HEK293T (cell line): ENCODE results near the gene PTCH2.

Experiments used
- ARNT ChIP-seq: fragments of 450-650 bp; IDR thresholded peaks from 2 replicates; pipeline ENCODE4 v1.6.1; 2017; ENCODE audit warnings: mild to moderate bottlenecking
- BHLHE40 ChIP-seq: fragments of 450-650 bp; IDR thresholded peaks from 2 replicates; pipeline ENCODE4 v1.6.1; 2016; ENCODE audit warnings: mild to moderate bottlenecking, moderate library complexity, borderline replicate concordance
- ELF4 ChIP-seq: fragments of 450-650 bp; IDR thresholded peaks from 2 replicates; pipeline ENCODE4 v1.6.1; 2017; ENCODE audit warnings: antibody characterized with exemption
- FOXA1 ChIP-seq: fragments of 450-650 bp; IDR thresholded peaks from 2 replicates; pipeline ENCODE4 v1.6.1; 2016; ENCODE audit warnings: mild to moderate bottlenecking
- FOXK2 ChIP-seq: fragments of 450-650 bp; IDR thresholded peaks from 2 replicates; pipeline ENCODE4 v1.6.1; 2016; ENCODE audit warnings: mild to moderate bottlenecking
- FOXM1 ChIP-seq: fragments of 450-650 bp; IDR thresholded peaks from 2 replicates; pipeline ENCODE4 v1.6.1; 2017; ENCODE audit warnings: mild to moderate bottlenecking, borderline replicate concordance
- HDGF ChIP-seq: fragments of 450-650 bp; IDR thresholded peaks from 2 replicates; pipeline ENCODE4 v1.6.1; 2017; ENCODE audit warnings: antibody characterized with exemption, borderline replicate concordance
- LEF1 ChIP-seq: fragments of 450-650 bp; IDR thresholded peaks from 2 replicates; pipeline ENCODE4 v1.6.1; 2017; ENCODE audit warnings: mild to moderate bottlenecking, borderline replicate concordance
- NFRKB ChIP-seq: fragments of 450-650 bp; IDR thresholded peaks from 2 replicates; pipeline ENCODE4 v1.6.1; 2016; ENCODE audit warnings: mild to moderate bottlenecking, moderate library complexity
- SP1 ChIP-seq: fragments of 450-650 bp; IDR thresholded peaks from 2 replicates; pipeline ENCODE4 v1.6.1; 2017
- TARDBP ChIP-seq: fragments of 450-650 bp; IDR thresholded peaks from 2 replicates; pipeline ENCODE4 v1.6.1; 2016
- ZNF384 ChIP-seq: fragments of 450-650 bp; IDR thresholded peaks from 2 replicates; pipeline ENCODE4 v1.6.1; 2016
- TF ChIP-seq, protein P1 (sequence below): fragments of 450-650 bp; IDR thresholded peaks from 2 replicates; pipeline ENCODE4 v1.6.1; 2016

DNA sequence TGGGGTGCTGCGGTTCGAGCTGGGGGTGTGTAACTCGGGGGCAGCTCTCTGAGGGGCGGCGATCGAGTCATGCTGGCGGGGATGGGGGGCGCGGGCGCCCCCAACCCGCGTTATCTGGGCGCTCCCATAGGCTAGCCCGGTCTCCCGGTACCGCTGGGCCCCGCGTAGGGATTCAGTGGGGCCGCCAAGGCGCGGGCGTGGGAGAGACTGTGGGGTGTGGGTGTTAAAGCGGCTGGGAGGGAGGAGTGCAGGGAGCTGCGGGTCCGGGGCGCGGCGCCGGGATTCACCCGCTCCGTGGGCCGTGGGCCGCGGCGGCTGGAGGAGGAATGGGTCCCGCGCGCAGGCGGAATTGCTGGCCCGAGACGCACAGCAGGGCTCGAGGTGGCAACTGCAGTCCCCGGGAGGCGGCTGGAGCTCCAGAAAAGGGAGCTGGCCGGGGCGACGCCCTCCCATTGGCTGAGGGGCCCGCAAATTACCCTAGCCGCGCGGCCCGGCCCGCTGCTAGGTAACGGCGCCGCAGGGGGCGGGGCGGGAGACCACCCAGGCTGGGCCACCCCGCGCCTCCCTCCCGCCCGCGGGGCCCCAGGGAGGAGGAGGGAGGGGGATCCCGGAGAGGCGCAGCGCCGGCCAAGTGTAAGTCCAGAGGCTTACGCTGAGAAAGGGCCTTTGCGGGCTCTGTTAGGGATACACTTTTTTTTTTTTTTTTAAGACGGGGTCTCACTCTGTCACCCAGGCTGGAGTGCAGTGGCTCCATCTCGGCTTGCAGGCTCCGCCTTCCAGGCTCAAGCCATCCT lies at the start of gene PTCH2:
- TF ChIP-seq BHLHE40 (no peak), ZNF384 (peak; percentile 89), LEF1 (no peak), SP1 (no peak), NFRKB (no peak), FOXM1 (no peak), FOXA1 (no peak), TARDBP (no peak), HDGF (no peak), ELF4 (no peak), FOXK2 (no peak), ARNT (no peak)
- TF ChIP-seq, protein P1, sequence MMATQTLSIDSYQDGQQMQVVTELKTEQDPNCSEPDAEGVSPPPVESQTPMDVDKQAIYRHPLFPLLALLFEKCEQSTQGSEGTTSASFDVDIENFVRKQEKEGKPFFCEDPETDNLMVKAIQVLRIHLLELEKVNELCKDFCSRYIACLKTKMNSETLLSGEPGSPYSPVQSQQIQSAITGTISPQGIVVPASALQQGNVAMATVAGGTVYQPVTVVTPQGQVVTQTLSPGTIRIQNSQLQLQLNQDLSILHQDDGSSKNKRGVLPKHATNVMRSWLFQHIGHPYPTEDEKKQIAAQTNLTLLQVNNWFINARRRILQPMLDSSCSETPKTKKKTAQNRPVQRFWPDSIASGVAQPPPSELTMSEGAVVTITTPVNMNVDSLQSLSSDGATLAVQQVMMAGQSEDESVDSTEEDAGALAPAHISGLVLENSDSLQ: peak; percentile 72
